NCI-H2171 treated with DMSO at 0.1 percent for 48 hours (cell line): ENCODE results near the gene TMEM53.

ENCODE experiments used
- DNase-seq: peaks from one replicate; lab custom pipeline; 2025; lab: John Stamatoyannopoulos, UW

Gene TMEM53

DNA sequence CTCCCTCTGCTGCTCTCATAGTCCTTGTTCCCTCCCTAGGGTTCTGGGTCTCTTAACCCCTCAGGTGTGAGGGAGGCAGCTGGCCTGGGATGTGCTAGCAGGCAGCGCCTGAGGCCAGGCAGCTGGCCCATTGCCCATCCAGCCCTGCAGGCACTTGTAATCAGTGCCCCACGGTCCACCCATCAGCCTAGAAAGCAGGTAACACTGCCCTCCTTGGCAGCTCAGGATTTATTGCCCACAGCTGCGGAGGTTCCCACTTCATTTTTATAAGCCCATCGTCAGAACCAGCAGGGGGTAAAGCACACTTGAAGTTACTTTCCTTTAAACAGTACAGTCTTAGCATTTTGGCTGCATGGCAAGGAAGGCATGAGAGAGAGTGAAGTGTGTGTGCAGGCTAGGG, 70.6 kb downstream of the TMEM53 start:
- peak; percentile 62 for DNase-seq
